Astrocyte (in vitro differentiated cells and primary cell): ENCODE measurements around the gene MYO3B. TPM values are rescaled to one million over a fixed set of nuclear protein-coding genes. Genes with fewer than 3 reads are reported as not detected.

Experiments used
- DNase-seq: peaks from one replicate; pipeline ENCODE4 v3.0.0-alpha.2; 2010; ENCODE audit warnings: low read depth
- FAIRE-seq: peaks from 2 replicates; lab custom pipeline; 2011; peaks lifted over from hg19 to GRCh38; lab: Jason Lieb, UNC
- H2AFZ ChIP-seq: 2 replicates; pipeline ENCODE4 v1.6.0; 2012; ENCODE audit warnings: low read depth, low read length, inconsistent platforms
- H3K27ac ChIP-seq: 2 replicates; pipeline ENCODE4 v1.5.1; 2011; ENCODE audit warnings: low read depth, low read length, inconsistent platforms
- H3K27me3 ChIP-seq: 2 replicates; pipeline ENCODE4 v1.6.0; 2011; ENCODE audit warnings: low read length, inconsistent platforms; ENCODE audit not compliant: insufficient read depth
- H3K36me3 ChIP-seq: 2 replicates; pipeline ENCODE4 v1.5.1; 2011; ENCODE audit warnings: low read length, inconsistent platforms; ENCODE audit not compliant: insufficient read depth
- H3K4me1 ChIP-seq: 2 replicates; pipeline ENCODE4 v1.5.1; 2011; ENCODE audit warnings: low read length, inconsistent platforms; ENCODE audit not compliant: insufficient read depth
- H3K4me2 ChIP-seq: 2 replicates; pipeline ENCODE4 v1.6.0; 2012; ENCODE audit warnings: low read length, inconsistent platforms
- H3K4me3 ChIP-seq: 2 replicates; pipeline ENCODE4 v1.5.1; 2011; ENCODE audit warnings: low read depth, mild to moderate bottlenecking, low read length, inconsistent platforms; ENCODE audit not compliant: insufficient read depth
- H3K79me2 ChIP-seq: 2 replicates; pipeline ENCODE4 v1.6.0; 2012; ENCODE audit warnings: mild to moderate bottlenecking, low read length, inconsistent platforms; ENCODE audit not compliant: insufficient read depth
- H3K9ac ChIP-seq: 2 replicates; pipeline ENCODE4 v1.6.0; 2012; ENCODE audit warnings: mild to moderate bottlenecking, low read length, inconsistent platforms
- H3K9me3 ChIP-seq: 2 replicates; pipeline ENCODE4 v1.5.1; 2012; ENCODE audit warnings: low read depth, mild to moderate bottlenecking, low read length, inconsistent platforms; ENCODE audit not compliant: insufficient read depth
- H4K20me1 ChIP-seq: 2 replicates; pipeline ENCODE4 v1.6.0; 2012; ENCODE audit warnings: low read length, inconsistent platforms; ENCODE audit not compliant: insufficient read depth
- H3K27ac Mint-ChIP-seq: one replicate; pipeline ENCODE4 v1.8.0; 2021; ENCODE audit warnings: mild to moderate bottlenecking, mixed read lengths; ENCODE audit not compliant: unreplicated experiment
- H3K27me3 Mint-ChIP-seq: one replicate; pipeline ENCODE4 v1.8.0; 2021; ENCODE audit warnings: low read depth, mixed read lengths; ENCODE audit not compliant: unreplicated experiment
- H3K36me3 Mint-ChIP-seq: one replicate; pipeline ENCODE4 v1.8.0; 2021; ENCODE audit warnings: low read depth, mixed read lengths; ENCODE audit not compliant: unreplicated experiment
- H3K4me1 Mint-ChIP-seq: one replicate; pipeline ENCODE4 v1.8.0; 2021; ENCODE audit warnings: low read depth, mixed read lengths; ENCODE audit not compliant: unreplicated experiment
- H3K4me3 Mint-ChIP-seq: one replicate; pipeline ENCODE4 v1.8.0; 2021; ENCODE audit warnings: mild to moderate bottlenecking, moderate library complexity, mixed read lengths; ENCODE audit not compliant: unreplicated experiment
- H3K9me3 Mint-ChIP-seq: one replicate; pipeline ENCODE4 v1.8.0; 2021; ENCODE audit warnings: mild to moderate bottlenecking, mixed read lengths; ENCODE audit not compliant: unreplicated experiment
- CTCF ChIP-seq: IDR thresholded peaks from 2 replicates; pipeline ENCODE4 v1.5.1; 2011; ENCODE audit warnings: low read depth, mild to moderate bottlenecking, inconsistent platforms, low read length, moderate library complexity; ENCODE audit not compliant: insufficient read depth
- EZH2 ChIP-seq: IDR thresholded peaks from 2 replicates; pipeline ENCODE4 v1.6.1; 2012; ENCODE audit warnings: mild to moderate bottlenecking, low read length, inconsistent platforms; ENCODE audit not compliant: insufficient read depth
- total RNA-seq: library from RNA; stranded (reverse); gene quantifications from 2 replicates; pipeline ENCODE4 v1.2.1, GENCODE V29; 2021

MYO3B gene
- total RNA-seq, 1 donor from 2014 or later: not detected

- no peak overlapping the region for H3K4me3 ChIP-seq
- H3K79me2 ChIP-seq: no peaks in the 10 kb centered on the region
- Mint-ChIP-seq H3K4me3 (no peak overlapping the region), H3K27me3 (peaks cover 2% of the 10 kb centered on the region), H3K36me3 (no peaks in the 10 kb centered on the region), H3K9me3 (peaks cover 4% of the 10 kb centered on the region), H3K4me1 (peaks cover 7% of the 10 kb centered on the region), H3K27ac (no peak overlapping the region)
- H2AFZ ChIP-seq: no peak overlapping the region
- no peak for TF ChIP-seq CTCF
- no peak for TF ChIP-seq EZH2
- FAIRE-seq (no peak), DNase-seq (no peak)
- no peaks in the 10 kb centered on the region for H3K27me3 ChIP-seq
- no peak overlapping the region for H3K9ac ChIP-seq
- H3K36me3 ChIP-seq: no peaks in the 10 kb centered on the region
- no peaks in the 10 kb centered on the region for H4K20me1 ChIP-seq
- H3K4me1 ChIP-seq: no peaks in the 10 kb centered on the region
- H3K4me2 ChIP-seq: no peak overlapping the region
- H3K27ac ChIP-seq: no peak overlapping the region
- H3K9me3 ChIP-seq: no peaks in the 10 kb centered on the region
Measured at GRCh38 chr2:170248574-170249393, 70.8 kb downstream of the MYO3B start.

- Histone ChIP-seq H3K9me3 (no peaks in the 10 kb centered on the region), H3K9ac (no peak overlapping the region), H3K36me3 (no peaks in the 10 kb centered on the region), H3K4me2 (no peak overlapping the region), H3K4me1 (no peaks in the 10 kb centered on the region), H2AFZ (no peak overlapping the region), H3K27ac (no peak overlapping the region), H4K20me1 (no peaks in the 10 kb centered on the region), H3K79me2 (no peaks in the 10 kb centered on the region), H3K27me3 (no peaks in the 10 kb centered on the region), H3K4me3 (no peak overlapping the region)
- Mint-ChIP-seq H3K4me1 (peaks cover 7% of the 10 kb centered on the region), H3K27me3 (peaks cover 2% of the 10 kb centered on the region), H3K9me3 (peaks cover 4% of the 10 kb centered on the region), H3K4me3 (no peak overlapping the region), H3K27ac (no peak overlapping the region), H3K36me3 (no peaks in the 10 kb centered on the region)
- FAIRE-seq (no peak), DNase-seq (no peak)
- TF ChIP-seq EZH2: no peak
- TF ChIP-seq CTCF: no peak
Measured at GRCh38 chr2:170249761-170250160, 71.8 kb downstream of the MYO3B start.

GRCh38 chr2:170250584-170250983 lies 72.6 kb downstream of the MYO3B start:
- Histone ChIP-seq H3K4me3 (no peak overlapping the region), H4K20me1 (no peaks in the 10 kb centered on the region), H2AFZ (no peak overlapping the region), H3K27ac (no peak overlapping the region), H3K36me3 (no peaks in the 10 kb centered on the region), H3K9ac (no peak overlapping the region), H3K4me2 (no peak overlapping the region), H3K9me3 (no peaks in the 10 kb centered on the region), H3K4me1 (no peaks in the 10 kb centered on the region), H3K27me3 (no peaks in the 10 kb centered on the region), H3K79me2 (no peaks in the 10 kb centered on the region)
- no peak overlapping the region for H3K27ac Mint-ChIP-seq
- no peaks in the 10 kb centered on the region for H3K36me3 Mint-ChIP-seq
- FAIRE-seq (no peak), DNase-seq (no peak)
- peaks cover 12% of the 10 kb centered on the region for H3K4me1 Mint-ChIP-seq
- H3K4me3 Mint-ChIP-seq: no peak overlapping the region
- H3K27me3 Mint-ChIP-seq: peaks cover 2% of the 10 kb centered on the region
- H3K9me3 Mint-ChIP-seq: peaks cover 4% of the 10 kb centered on the region
- TF ChIP-seq EZH2 (no peak), CTCF (no peak)
